ENCODE data around the gene FAM43B. TPM values are rescaled to one million over a fixed set of nuclear protein-coding genes. Genes with fewer than 3 reads are reported as not detected.
"Not testable (repeated sequence)": the region's sequence is repeated elsewhere in the genome, so short reads cannot be mapped to it uniquely, and the experiment has no call there.

The FAM43B gene
- total RNA-seq: under 0.01 TPM in 1 of 2 replicates, not detected in the other

- H3K4me3 ChIP-seq (ENCODE audit: low read depth, low read length): peak within 1 kb of the TSS; percentile 47
- peak; percentile 51 for DNase-seq (ENCODE audit: low read depth)
- TF ChIP-seq CTCF (IDR thresholded peaks at IDR 0.05; ENCODE audit: insufficient read depth, low read depth, low read length): no peak
Observed at GRCh38 chr1:20551945-20552727, at the start of gene FAM43B. TSS of gene FAM43B (plus strand) at chr1:20552573. CDS start at chr1:20552974, 401 bp downstream.

- TF ChIP-seq CTCF (IDR thresholded peaks at IDR 0.05; ENCODE audit: insufficient read depth, low read depth, low read length): no peak
- H3K4me3 ChIP-seq (ENCODE audit: low read depth, low read length): no peak overlapping the region
- DNase-seq (ENCODE audit: low read depth): no peak
Observed at GRCh38 chr1:20505488-20505887, 46.9 kb upstream of the FAM43B start.

- no peak for DNase-seq (ENCODE audit: low read depth)
- no peak for TF ChIP-seq CTCF (IDR thresholded peaks at IDR 0.05; ENCODE audit: insufficient read depth, low read depth, low read length)
Observed at GRCh38 chr1:20507248-20507563, 45.2 kb upstream of the FAM43B start.

GRCh38 chr1:20507564-20508410, 44.6 kb upstream of the FAM43B start, which contains the start of gene MUL1:
TSS of gene MUL1 (minus strand) at chr1:20508151. CDS start at chr1:20508024, 127 bp downstream.
- no peak for TF ChIP-seq CTCF (IDR thresholded peaks at IDR 0.05; ENCODE audit: insufficient read depth, low read depth, low read length)
- peak; percentile 93 for DNase-seq (ENCODE audit: low read depth)
- H3K4me3 ChIP-seq (ENCODE audit: low read depth, low read length): peak within 1 kb of the TSS; percentile 92

More at GRCh38 chr1:20507248-20507563, 45.2 kb upstream of the FAM43B start:
- peak overlapping the region; percentile 92 for H3K4me3 ChIP-seq (ENCODE audit: low read depth, low read length)

GRCh38 chr1:20508411-20508771, 44.0 kb upstream of the FAM43B start:
- peak overlapping the region; percentile 92 for H3K4me3 ChIP-seq (ENCODE audit: low read depth, low read length)
- DNase-seq (ENCODE audit: low read depth): no peak
- TF ChIP-seq CTCF (IDR thresholded peaks at IDR 0.05; ENCODE audit: insufficient read depth, low read depth, low read length): no peak

- TF ChIP-seq CTCF (IDR thresholded peaks at IDR 0.05; ENCODE audit: insufficient read depth, low read depth, low read length): no peak
- DNase-seq (ENCODE audit: low read depth): no peak
- no peak overlapping the region for H3K4me3 ChIP-seq (ENCODE audit: low read depth, low read length)
Observed at GRCh38 chr1:20511518-20512428, 40.6 kb upstream of the FAM43B start.

GRCh38 chr1:20519609-20520262, 32.6 kb upstream of the FAM43B start:
- not testable (repeated sequence) for H3K4me3 ChIP-seq (ENCODE audit: low read depth, low read length); DNase-seq (ENCODE audit: low read depth)
